Coronary artery (tissue), 2 donors: ENCODE data around the gene PDZD8.

Experiments used
- DNase-seq: peaks from one replicate; pipeline ENCODE4 v3.0.0-alpha.2; 2017; ENCODE audit warnings: low spot score
- H3K27ac ChIP-seq, 2 donors: fragments of 200-600 bp; sonication (generic); one replicate each; pipeline ENCODE4 v1.5.1; 2016 to 2019
- H3K4me3 ChIP-seq: fragments of 200-600 bp; sonication (generic); 2 replicates; pipeline ENCODE4 v1.5.1; 2016; ENCODE audit warnings: mild to moderate bottlenecking, moderate library complexity
- TF ChIP-seq, protein P1 (sequence below): fragments of 200-600 bp; sonication (generic); IDR thresholded peaks from one replicate; pipeline ENCODE4 v1.5.1; 2019; ENCODE audit warnings: antibody characterized with exemption

Gene PDZD8

DNA sequence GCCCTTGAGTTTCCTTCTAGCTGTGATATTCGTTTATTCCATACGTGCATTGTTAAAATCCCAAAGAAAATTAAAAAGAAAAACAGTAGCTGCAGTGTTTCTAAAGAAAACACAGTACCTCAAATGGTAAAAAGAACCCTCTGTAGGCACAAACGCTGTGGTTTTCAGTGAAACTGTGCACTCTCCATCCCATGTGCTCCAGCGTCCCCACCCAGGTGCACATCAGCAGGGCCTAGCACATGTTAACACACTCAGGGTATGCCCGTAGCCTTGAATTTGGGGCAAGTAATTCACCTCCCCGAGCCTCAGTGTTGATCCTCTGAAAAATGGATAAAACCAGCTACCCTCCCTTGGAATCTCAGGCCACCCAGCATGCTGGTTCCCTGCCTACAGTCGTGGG lies 124.8 kb downstream of the PDZD8 start:
- no peak for DNase-seq
- Histone ChIP-seq H3K27ac (no peak overlapping the region), H3K4me3 (no peak overlapping the region)
- TF ChIP-seq, protein P1, sequence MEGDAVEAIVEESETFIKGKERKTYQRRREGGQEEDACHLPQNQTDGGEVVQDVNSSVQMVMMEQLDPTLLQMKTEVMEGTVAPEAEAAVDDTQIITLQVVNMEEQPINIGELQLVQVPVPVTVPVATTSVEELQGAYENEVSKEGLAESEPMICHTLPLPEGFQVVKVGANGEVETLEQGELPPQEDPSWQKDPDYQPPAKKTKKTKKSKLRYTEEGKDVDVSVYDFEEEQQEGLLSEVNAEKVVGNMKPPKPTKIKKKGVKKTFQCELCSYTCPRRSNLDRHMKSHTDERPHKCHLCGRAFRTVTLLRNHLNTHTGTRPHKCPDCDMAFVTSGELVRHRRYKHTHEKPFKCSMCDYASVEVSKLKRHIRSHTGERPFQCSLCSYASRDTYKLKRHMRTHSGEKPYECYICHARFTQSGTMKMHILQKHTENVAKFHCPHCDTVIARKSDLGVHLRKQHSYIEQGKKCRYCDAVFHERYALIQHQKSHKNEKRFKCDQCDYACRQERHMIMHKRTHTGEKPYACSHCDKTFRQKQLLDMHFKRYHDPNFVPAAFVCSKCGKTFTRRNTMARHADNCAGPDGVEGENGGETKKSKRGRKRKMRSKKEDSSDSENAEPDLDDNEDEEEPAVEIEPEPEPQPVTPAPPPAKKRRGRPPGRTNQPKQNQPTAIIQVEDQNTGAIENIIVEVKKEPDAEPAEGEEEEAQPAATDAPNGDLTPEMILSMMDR: no peak

DNA sequence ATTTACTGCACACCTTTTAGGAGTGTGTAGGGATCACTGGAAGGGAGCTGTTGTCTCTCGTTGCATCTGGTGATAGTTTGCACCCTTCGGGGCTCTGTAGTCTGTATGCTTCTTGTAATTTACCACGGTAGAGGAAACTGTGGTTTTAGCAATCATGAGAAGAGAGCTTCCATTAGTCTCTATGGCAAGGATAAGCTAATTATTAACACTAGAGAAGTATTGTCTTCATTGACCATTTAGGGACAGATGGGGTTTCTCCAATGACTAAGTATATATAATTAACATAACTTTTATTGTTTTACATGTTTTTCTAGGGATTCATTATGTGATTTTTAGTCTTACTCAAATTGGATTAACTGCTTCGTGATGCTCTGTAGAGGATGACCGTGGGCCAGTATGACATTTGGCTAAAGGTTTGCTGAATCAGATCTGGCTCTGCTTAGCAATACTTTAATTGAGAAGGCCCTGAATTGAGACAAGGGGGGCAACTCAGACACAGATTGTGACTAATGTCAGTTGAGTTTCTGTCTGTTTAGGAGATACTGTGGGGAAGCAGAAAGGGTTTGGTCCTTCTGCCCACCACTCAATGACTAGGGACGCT lies 125.6 kb downstream of the PDZD8 start:
- Histone ChIP-seq H3K27ac (no peak overlapping the region), H3K4me3 (no peak overlapping the region)
- TF ChIP-seq, protein P1: no peak
- DNase-seq: no peak

DNA sequence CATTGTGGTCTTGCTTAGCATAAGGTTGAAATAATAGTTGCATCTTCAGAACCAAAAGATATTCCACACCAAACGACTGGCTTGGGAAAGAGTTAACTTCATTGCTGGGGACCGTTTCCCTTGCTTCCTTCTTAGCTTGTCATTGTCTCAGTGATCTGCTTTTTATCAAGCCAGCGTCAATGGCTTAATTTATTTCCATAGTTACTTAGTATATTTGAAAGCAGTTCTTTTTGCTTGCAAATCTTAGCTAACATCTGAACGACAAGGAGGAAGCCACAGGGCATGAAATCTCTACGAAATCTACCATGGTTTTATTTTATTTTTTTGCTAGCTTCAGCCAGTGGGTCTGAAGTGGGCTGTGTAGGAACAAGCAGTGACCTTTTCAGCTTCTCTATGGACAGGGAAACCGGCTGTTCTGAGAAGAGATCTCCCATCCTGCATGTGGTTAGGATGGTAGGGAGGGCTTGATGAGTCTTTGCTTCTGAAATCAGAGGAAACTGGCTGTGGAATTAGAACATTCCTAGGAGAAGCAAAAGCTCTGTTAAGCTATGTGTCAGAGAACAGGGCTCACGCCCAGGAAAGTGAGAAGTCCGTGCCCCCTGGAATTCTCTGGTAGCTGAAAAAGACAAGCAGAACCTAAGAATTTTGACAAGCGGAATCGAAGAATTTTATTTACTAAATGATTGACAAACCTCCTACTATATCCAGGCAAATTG lies 126.3 kb downstream of the PDZD8 start:
- Histone ChIP-seq H3K27ac (no peak overlapping the region), H3K4me3 (no peak overlapping the region)
- no peak for DNase-seq
- TF ChIP-seq, protein P1: no peak

DNA sequence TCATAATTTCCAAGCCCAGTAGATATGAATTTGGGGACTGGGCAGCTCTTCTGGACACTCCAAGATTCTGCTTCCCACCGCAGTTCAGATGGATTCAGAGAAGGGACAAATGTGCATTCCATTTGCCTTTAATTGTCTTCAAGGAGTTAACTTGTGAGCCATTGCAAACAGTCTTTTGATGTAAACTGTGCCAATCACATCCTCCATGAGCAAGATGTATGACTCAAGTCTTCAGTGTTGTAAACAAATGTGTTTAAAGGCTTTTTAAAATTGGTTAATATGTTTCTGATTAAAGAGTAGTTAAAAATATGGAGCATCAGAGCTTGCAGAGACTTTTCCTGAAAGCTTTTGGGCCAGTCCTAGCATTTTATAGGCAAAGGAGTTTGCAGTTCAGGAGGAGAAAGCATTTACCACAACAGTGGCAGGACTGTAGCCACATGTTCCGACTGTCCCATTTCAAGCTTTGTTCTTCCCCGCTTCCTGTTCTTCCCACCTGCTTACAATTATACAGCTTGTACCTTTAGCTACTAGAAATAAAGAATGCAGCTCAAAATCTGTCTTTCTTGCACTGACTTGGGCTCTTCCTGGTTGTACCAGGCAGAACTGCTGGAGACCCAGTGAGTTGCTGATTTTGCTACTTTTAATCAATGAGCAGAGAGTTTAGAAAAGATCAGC lies 128.1 kb downstream of the PDZD8 start:
- no peak for DNase-seq
- Histone ChIP-seq H3K27ac (no peak overlapping the region), H3K4me3 (no peak overlapping the region)
- TF ChIP-seq, protein P1: no peak

DNA sequence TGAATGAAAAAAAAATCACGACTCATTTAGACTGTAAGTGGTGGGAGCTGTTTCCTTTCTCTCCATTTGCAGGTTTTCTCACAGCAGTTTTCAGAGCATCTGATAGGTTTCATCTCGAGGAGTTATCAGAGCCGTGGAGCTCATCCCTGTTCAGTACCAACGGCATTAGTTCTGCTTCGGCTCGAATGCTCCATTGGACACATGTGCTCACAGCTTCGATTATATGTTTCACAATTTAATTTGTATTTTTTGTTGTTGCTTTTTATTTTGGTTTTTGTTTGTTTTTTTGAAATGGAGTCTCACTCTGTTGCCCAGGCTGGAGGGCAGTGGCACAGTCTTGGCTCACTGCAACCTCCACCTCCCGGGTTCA lies 132.8 kb downstream of the PDZD8 start:
- no peak for DNase-seq
- Histone ChIP-seq H3K4me3 (no peak overlapping the region), H3K27ac (no peak overlapping the region)
- TF ChIP-seq, protein P1: no peak

DNA sequence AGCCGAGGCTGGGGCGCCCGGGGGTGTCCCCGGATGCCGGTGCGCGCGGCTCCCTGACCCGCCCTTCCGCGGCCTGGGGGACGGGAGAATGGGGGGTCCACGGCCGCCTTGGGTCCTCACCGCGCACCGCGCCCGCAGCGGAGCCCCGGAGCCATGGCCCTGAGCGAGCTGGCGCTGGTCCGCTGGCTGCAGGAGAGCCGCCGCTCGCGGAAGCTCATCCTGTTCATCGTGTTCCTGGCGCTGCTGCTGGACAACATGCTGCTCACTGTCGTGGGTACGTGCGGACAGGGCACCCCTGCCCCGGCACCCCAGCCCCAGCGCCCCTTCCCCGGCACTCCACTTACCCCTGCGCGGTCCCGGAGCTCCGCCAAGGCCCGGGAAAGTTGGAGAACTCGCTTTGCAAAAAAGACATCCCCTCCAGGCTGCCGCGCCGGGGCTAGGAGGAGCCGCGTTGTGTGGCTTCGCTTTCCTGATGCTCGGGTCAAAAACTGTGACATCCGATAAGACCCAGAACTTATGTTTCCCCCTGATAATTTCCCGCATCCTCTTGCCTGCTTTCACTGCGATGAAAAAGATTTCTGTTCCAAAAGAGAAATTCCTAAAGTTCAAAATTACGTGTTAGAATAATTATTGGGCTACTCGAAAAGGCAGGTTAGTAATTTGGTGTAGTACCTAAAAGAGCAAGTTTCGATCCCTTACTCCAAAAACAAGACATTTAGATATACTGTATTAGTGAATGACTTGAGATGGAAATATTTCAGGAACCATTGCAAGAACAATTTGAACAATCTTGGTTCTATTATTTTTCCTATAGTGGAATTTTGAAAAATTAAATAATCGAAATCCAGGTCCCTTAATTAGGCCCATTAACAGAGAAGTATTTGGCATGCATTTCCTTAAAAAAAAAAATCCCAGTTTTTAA lies 133.4 kb downstream of the PDZD8 start:
- TF ChIP-seq, protein P1: no peak
- H3K4me3 ChIP-seq: peak overlapping the region; percentile 50
- no peak for DNase-seq
- H3K27ac ChIP-seq: no peak overlapping the region
